ENCODE measurements around the gene ASXL2. TPM values are rescaled to one million over a fixed set of nuclear protein-coding genes. Genes with fewer than 3 reads are reported as not detected.

The ASXL2 gene
- total RNA-seq, 1 experiment from 2014 or later, result 34.5 TPM

GRCh38 chr2:25885933-25886332 lies 7.6 kb upstream of the ASXL2 start:
- CTCF ChIA-PET, result no interaction called here
- no peaks in the 10 kb centered on the region for H3K36me3 ChIP-seq (ENCODE audit: insufficient read depth, low read length, poor library complexity, severe bottlenecking)
- TF ChIP-seq EZH2 (IDR thresholded peaks at IDR 0.05; ENCODE audit: borderline replicate concordance, low read depth, low read length, poor library complexity, severe bottlenecking) (no peak), CTCF (conservative IDR thresholded peaks at IDR 0.05; ENCODE audit: low read depth, low read length) (no peak)
- no peaks in the 10 kb centered on the region for H3K27me3 ChIP-seq (replicated peaks; ENCODE audit: insufficient read depth, low read depth, low read length, poor library complexity)
- intact Hi-C loops (cut with micrococcal nuclease; ENCODE audit: unreplicated experiment), result no loop called here
- DNase-seq (ENCODE audit: low spot score), result no peak
- POLR2A ChIA-PET (ENCODE audit: low non-redundant PET), result no interaction called here
- no TSS peak for BruUV-seq (replicated peaks)
- no peaks in the 10 kb centered on the region for H3K4me1 ChIP-seq (ENCODE audit: insufficient read depth, low read length, poor library complexity, severe bottlenecking)
- H3K4me3 ChIP-seq (ENCODE audit: low read depth, low read length, poor library complexity, severe bottlenecking), result no peak overlapping the region
- no peak overlapping the region for H3K27ac ChIP-seq (ENCODE audit: low read depth, low read length, poor library complexity, severe bottlenecking)
- H3K9me3 ChIP-seq (ENCODE audit: low read depth, low read length, poor library complexity, severe bottlenecking), result no peaks in the 10 kb centered on the region

GRCh38 chr2:25881764-25882163 lies 3.5 kb upstream of the ASXL2 start:
- H3K9me3 ChIP-seq (ENCODE audit: low read depth, low read length, poor library complexity, severe bottlenecking), result no peaks in the 10 kb centered on the region
- no peak overlapping the region for H3K27ac ChIP-seq (ENCODE audit: low read depth, low read length, poor library complexity, severe bottlenecking)
- POLR2A ChIA-PET (ENCODE audit: low non-redundant PET), result no interaction called here
- peaks cover 11% of the 10 kb centered on the region for H3K4me1 ChIP-seq (ENCODE audit: insufficient read depth, low read length, poor library complexity, severe bottlenecking)
- no TSS peak for BruUV-seq (replicated peaks)
- intact Hi-C loops (cut with micrococcal nuclease; ENCODE audit: unreplicated experiment), result no loop called here
- CTCF ChIA-PET, result no interaction called here
- no peak for TF ChIP-seq CTCF (conservative IDR thresholded peaks at IDR 0.05; ENCODE audit: low read depth, low read length)
- no peak for TF ChIP-seq EZH2 (IDR thresholded peaks at IDR 0.05; ENCODE audit: borderline replicate concordance, low read depth, low read length, poor library complexity, severe bottlenecking)
- no peaks in the 10 kb centered on the region for H3K36me3 ChIP-seq (ENCODE audit: insufficient read depth, low read length, poor library complexity, severe bottlenecking)
- H3K4me3 ChIP-seq (ENCODE audit: low read depth, low read length, poor library complexity, severe bottlenecking), result no peak overlapping the region
- no peaks in the 10 kb centered on the region for H3K27me3 ChIP-seq (replicated peaks; ENCODE audit: insufficient read depth, low read depth, low read length, poor library complexity)
- DNase-seq (ENCODE audit: low spot score), result no peak

- no peaks in the 10 kb centered on the region for H3K9me3 ChIP-seq (ENCODE audit: low read depth, low read length, poor library complexity, severe bottlenecking)
- ChIA-PET CTCF (interaction anchor here (0.8 to 0.9 kb wide), 2 partner anchors 27 to 364 kb away, joined by 3 read pairs; no protein-coding TSS in a partner anchor), POLR2A (ENCODE audit: low non-redundant PET) (no interaction called here)
- H3K4me3 ChIP-seq (ENCODE audit: low read depth, low read length, poor library complexity, severe bottlenecking), result peak overlapping the region; percentile 97
- no TSS peak for BruUV-seq (replicated peaks)
- intact Hi-C loops (cut with micrococcal nuclease; ENCODE audit: unreplicated experiment), result no loop called here
- peak overlapping the region; percentile 92 for H3K27ac ChIP-seq (ENCODE audit: low read depth, low read length, poor library complexity, severe bottlenecking)
- DNase-seq (ENCODE audit: low spot score), result no peak
- H3K36me3 ChIP-seq (ENCODE audit: insufficient read depth, low read length, poor library complexity, severe bottlenecking), result no peaks in the 10 kb centered on the region
- H3K4me1 ChIP-seq (ENCODE audit: insufficient read depth, low read length, poor library complexity, severe bottlenecking), result peaks cover 20% of the 10 kb centered on the region
- no peaks in the 10 kb centered on the region for H3K27me3 ChIP-seq (replicated peaks; ENCODE audit: insufficient read depth, low read depth, low read length, poor library complexity)
- TF ChIP-seq EZH2 (IDR thresholded peaks at IDR 0.05; ENCODE audit: borderline replicate concordance, low read depth, low read length, poor library complexity, severe bottlenecking) (no peak), CTCF (conservative IDR thresholded peaks at IDR 0.05; ENCODE audit: low read depth, low read length) (no peak)
Measured at GRCh38 chr2:25879133-25879730, 945 bp upstream of the ASXL2 start.
